HG02981 (cell line): ENCODE measurements around the gene SFI1.

Experiments
- ATAC-seq: cut with Tn5 transposase; IDR thresholded peaks from one replicate; pipeline ENCODE4 v1.9.1; 2021; ENCODE audit warnings: mild to moderate bottlenecking, moderate library complexity; ENCODE audit not compliant: unreplicated experiment

Gene SFI1

GRCh38 chr22:31614781-31615490, 118.6 kb downstream of the SFI1 start:
- ATAC-seq, result no peak

GRCh38 chr22:31615491-31615860, 119.1 kb downstream of the SFI1 start:
- ATAC-seq, result no peak

- peak; percentile 12 for ATAC-seq
Observed at GRCh38 chr22:31615940-31616314, 119.6 kb downstream of the SFI1 start.

- peak; percentile 64 for ATAC-seq
Observed at GRCh38 chr22:31616315-31616980, 120.1 kb downstream of the SFI1 start.

- no peak for ATAC-seq
Observed at GRCh38 chr22:31618057-31618456, 121.7 kb downstream of the SFI1 start.

- no peak for ATAC-seq
Observed at GRCh38 chr22:31618471-31619176, 122.3 kb downstream of the SFI1 start.

- ATAC-seq, result no peak
Observed at GRCh38 chr22:31619611-31620300, 123.4 kb downstream of the SFI1 start.

- ATAC-seq, result no peak
Observed at GRCh38 chr22:31620756-31621480, 124.6 kb downstream of the SFI1 start.

- ATAC-seq, result no peak
Observed at GRCh38 chr22:31621507-31622124, 125.3 kb downstream of the SFI1 start.

GRCh38 chr22:31622980-31623379, 126.6 kb downstream of the SFI1 start:
- no peak for ATAC-seq

- ATAC-seq, result no peak
Observed at GRCh38 chr22:31623592-31624304, 127.4 kb downstream of the SFI1 start.

- no peak for ATAC-seq
Observed at GRCh38 chr22:31625257-31625640, 128.9 kb downstream of the SFI1 start.

GRCh38 chr22:31625661-31626426, 129.5 kb downstream of the SFI1 start:
- no peak for ATAC-seq

GRCh38 chr22:31626427-31627150, 130.3 kb downstream of the SFI1 start:
- ATAC-seq, result no peak

GRCh38 chr22:31627223-31627731, 130.9 kb downstream of the SFI1 start:
- ATAC-seq, result no peak

GRCh38 chr22:31628362-31628761, 132.0 kb downstream of the SFI1 start:
- ATAC-seq, result no peak

GRCh38 chr22:31628969-31629708, 132.8 kb downstream of the SFI1 start:
- ATAC-seq, result no peak
